H9 (cell line): Measurements from ENCODE around the gene ELMOD1. TPM values are rescaled to one million over a fixed set of nuclear protein-coding genes. Genes with fewer than 3 reads are reported as not detected.

Experiments
- DNase-seq: peaks from one replicate; pipeline ENCODE4 v3.0.0-alpha.2; 2017
- H2AFZ ChIP-seq: one replicate; pipeline ENCODE4 v1.6.1; 2013; ENCODE audit warnings: mild to moderate bottlenecking, low read length, control low read depth, moderate library complexity
- H2AK5ac ChIP-seq: 2 replicates; pipeline ENCODE4 v1.6.1; 2013; ENCODE audit warnings: low read length, control low read depth, mixed read lengths; ENCODE audit not compliant: insufficient read length
- H2BK120ac ChIP-seq: one replicate; pipeline ENCODE4 v1.6.1; 2013; ENCODE audit warnings: low read depth, mild to moderate bottlenecking, low read length, control low read depth, inconsistent platforms; ENCODE audit not compliant: poor library complexity, severe bottlenecking
- H2BK12ac ChIP-seq: 2 replicates; pipeline ENCODE4 v1.6.1; 2013; ENCODE audit warnings: low read length, control low read depth, mixed read lengths, low read depth; ENCODE audit not compliant: insufficient read length
- H2BK15ac ChIP-seq: 2 replicates; pipeline ENCODE4 v1.6.1; 2013; ENCODE audit warnings: low read depth, low read length, control low read depth
- H2BK20ac ChIP-seq: one replicate; pipeline ENCODE4 v1.6.1; 2013; ENCODE audit warnings: low read depth, mild to moderate bottlenecking, low read length, control low read depth, inconsistent platforms; ENCODE audit not compliant: poor library complexity, severe bottlenecking
- H2BK5ac ChIP-seq: 2 replicates; pipeline ENCODE4 v1.6.1; 2013; ENCODE audit warnings: low read length, control low read depth, mixed read lengths; ENCODE audit not compliant: insufficient read length
- H3K14ac ChIP-seq: 2 replicates; pipeline ENCODE4 v1.6.1; 2013; ENCODE audit warnings: low read length, control low read depth; ENCODE audit not compliant: insufficient read depth
- H3K18ac ChIP-seq: 2 replicates; pipeline ENCODE4 v1.6.1; 2013; ENCODE audit warnings: low read depth, mild to moderate bottlenecking, mixed read lengths, low read length, control low read depth; ENCODE audit not compliant: insufficient read length
- H3K23ac ChIP-seq: 2 replicates; pipeline ENCODE4 v1.6.1; 2013; ENCODE audit warnings: low read length, control low read depth, mixed read lengths, low read depth; ENCODE audit not compliant: insufficient read length
- H3K23me2 ChIP-seq: 2 replicates; pipeline ENCODE4 v1.6.1; 2013; ENCODE audit warnings: low read depth, mild to moderate bottlenecking, mixed read lengths, low read length, control low read depth; ENCODE audit not compliant: insufficient read length, poor library complexity, severe bottlenecking
- H3K27ac ChIP-seq: 2 replicates; pipeline ENCODE4 v1.5.1; 2013; ENCODE audit warnings: low read length, control low read depth, mixed read lengths, low read depth; ENCODE audit not compliant: insufficient read length
- H3K27me3 ChIP-seq: 2 replicates; pipeline ENCODE4 v1.6.1; 2013; ENCODE audit warnings: low read length, control low read depth, inconsistent platforms; ENCODE audit not compliant: insufficient read depth
- H3K4ac ChIP-seq: 2 replicates; pipeline ENCODE4 v1.6.1; 2013; ENCODE audit warnings: low read depth, mild to moderate bottlenecking, control low read depth, inconsistent platforms, low read length, moderate library complexity
- H3K4me1 ChIP-seq: 2 replicates; pipeline ENCODE4 v1.6.1; 2013; ENCODE audit warnings: low read length, control low read depth, inconsistent platforms; ENCODE audit not compliant: insufficient read depth
- H3K4me2 ChIP-seq: 2 replicates; pipeline ENCODE4 v1.6.1; 2013; ENCODE audit warnings: low read length, control low read depth, mixed read lengths; ENCODE audit not compliant: insufficient read length, insufficient read depth
- H3K56ac ChIP-seq: 2 replicates; pipeline ENCODE4 v1.6.1; 2013; ENCODE audit warnings: low read depth, mild to moderate bottlenecking, mixed read lengths, low read length, control low read depth; ENCODE audit not compliant: insufficient read length
- H3K79me1 ChIP-seq: 2 replicates; pipeline ENCODE4 v1.6.1; 2013; ENCODE audit warnings: low read depth, mild to moderate bottlenecking, moderate library complexity, low read length, control low read depth, inconsistent platforms; ENCODE audit not compliant: insufficient read depth, poor library complexity, severe bottlenecking
- H3K79me2 ChIP-seq: 2 replicates; pipeline ENCODE4 v1.6.1; 2013; ENCODE audit warnings: low read length, control low read depth, inconsistent platforms; ENCODE audit not compliant: insufficient read depth
- H3K9ac ChIP-seq: 2 replicates; pipeline ENCODE4 v1.6.1; 2013; ENCODE audit warnings: low read length, control low read depth, mixed read lengths; ENCODE audit not compliant: insufficient read length; ENCODE audit errors: extremely low read depth
- H3K9me3 ChIP-seq: one replicate; pipeline ENCODE4 v1.6.1; 2013; ENCODE audit warnings: low read depth, low read length, inconsistent platforms; ENCODE audit not compliant: control insufficient read depth
- H3T11ph ChIP-seq: one replicate; pipeline ENCODE4 v1.6.1; 2013; ENCODE audit warnings: mild to moderate bottlenecking, low read length, control low read depth, inconsistent platforms
- H4K20me1 ChIP-seq: one replicate; pipeline ENCODE4 v1.6.1; 2013; ENCODE audit not compliant: control insufficient read depth, insufficient read length, insufficient read depth
- H4K5ac ChIP-seq: 2 replicates; pipeline ENCODE4 v1.6.1; 2013; ENCODE audit warnings: low read depth, mild to moderate bottlenecking, mixed read lengths, low read length, control low read depth; ENCODE audit not compliant: insufficient read length
- H4K8ac ChIP-seq: replicated peaks from 2 replicates; pipeline ENCODE4 v1.6.1; 2013; ENCODE audit warnings: low read length, control low read depth, mixed read lengths, low read depth; ENCODE audit not compliant: insufficient read length
- H4K91ac ChIP-seq: 2 replicates; pipeline ENCODE4 v1.6.1; 2013; ENCODE audit warnings: low read depth, mild to moderate bottlenecking, moderate library complexity, mixed read lengths, low read length, control low read depth; ENCODE audit not compliant: insufficient read length
- H3K27ac Mint-ChIP-seq, 3 experiments: 2 replicates in 2 of 3; 3 replicates in 1 of 3; pipeline ENCODE4 v1.8.0; 2020 to 2021; ENCODE audit warnings: mixed read lengths in 3 of 3, mild to moderate bottlenecking in 1 of 3, moderate library complexity in 1 of 3
- H3K27me3 Mint-ChIP-seq: 2 replicates; pipeline ENCODE4 v1.8.0; 2021; ENCODE audit warnings: low read depth, mild to moderate bottlenecking, moderate library complexity, mixed read lengths
- H3K36me3 Mint-ChIP-seq, 3 experiments: 2 replicates in 2 of 3; 3 replicates in 1 of 3; pipeline ENCODE4 v1.8.0; 2020 to 2021; ENCODE audit warnings: low read depth in 3 of 3, mixed read lengths in 3 of 3; ENCODE audit not compliant: insufficient read depth in 1 of 3
- H3K4me1 Mint-ChIP-seq, 2 experiments: 2 replicates each; pipeline ENCODE4 v1.8.0; 2020; ENCODE audit warnings: mixed read lengths in 2 of 2
- H3K4me3 Mint-ChIP-seq, 2 experiments: 2 replicates in 1 of 2; 3 replicates in 1 of 2; pipeline ENCODE4 v1.8.0; 2020 to 2021; ENCODE audit warnings: mild to moderate bottlenecking in 2 of 2, mixed read lengths in 2 of 2, moderate library complexity in 1 of 2
- H3K9me3 Mint-ChIP-seq, 2 experiments: 2 replicates in 1 of 2; 3 replicates in 1 of 2; pipeline ENCODE4 v1.8.0; 2020; ENCODE audit warnings: mild to moderate bottlenecking in 2 of 2, mixed read lengths in 2 of 2, moderate library complexity in 1 of 2
- CTCF ChIP-seq: fragments of 200-600 bp; sonication (generic); conservative IDR thresholded peaks from 3 replicates; pipeline ENCODE4 v1.8.0; 2021; ENCODE audit warnings: antibody characterized with exemption, mild to moderate bottlenecking
- WGBS: extraction: QIAGEN DNeasy Blood & Tissue Kit; methylation state at CpG from one replicate; pipeline ENCODE4 v1.1.7; 2013; ENCODE audit warnings: missing lambda C conversion rate, low lambda C conversion rate, mixed read lengths; ENCODE audit not compliant: insufficient read length; ENCODE audit errors: extremely low coverage; 5-methylcytosine and 5-hydroxymethylcytosine counted together
- total RNA-seq: library from RNA; stranded (reverse); gene quantifications from 2 replicates; pipeline ENCODE4 v1.2.1, GENCODE V29; 2021

ELMOD1 gene
- total RNA-seq, 1 experiment from 2014 or later = 0.61 TPM

- no peak overlapping the region for H3K56ac ChIP-seq
- H2BK12ac ChIP-seq = no peak overlapping the region
- no peak overlapping the region for H2BK20ac ChIP-seq
- no peaks in the 10 kb centered on the region for H4K20me1 ChIP-seq
- H3K36me3 Mint-ChIP-seq = no peaks in the 10 kb centered on the region
- H3K27ac ChIP-seq = no peak overlapping the region
- no peak overlapping the region for H4K91ac ChIP-seq
- H3K23ac ChIP-seq = no peak overlapping the region
- H3K9me3 ChIP-seq = no peaks in the 10 kb centered on the region
- H3K14ac ChIP-seq = no peak overlapping the region
- no peak overlapping the region for H2BK5ac ChIP-seq
- H3K4me3 Mint-ChIP-seq = no peak overlapping the region; a peak in 1 of 5 replicates
- H2BK15ac ChIP-seq = no peak overlapping the region
- H4K5ac ChIP-seq = no peak overlapping the region
- no peak overlapping the region for H3K4me2 ChIP-seq
- peaks cover 29 to 37% of the 10 kb centered on the region in 2 experiments for H3K4me1 Mint-ChIP-seq
- no peak overlapping the region for H2AFZ ChIP-seq
- H3K9ac ChIP-seq = no peak overlapping the region
- H2BK120ac ChIP-seq = no peak overlapping the region
- no peaks in the 10 kb centered on the region; a peak in 1 of 5 replicates for H3K9me3 Mint-ChIP-seq
- no peaks in the 10 kb centered on the region for H3K79me2 ChIP-seq
- no peak overlapping the region for H3K18ac ChIP-seq
- H3K23me2 ChIP-seq = no peaks in the 10 kb centered on the region
- no peak overlapping the region for H3K27ac Mint-ChIP-seq
- no peak overlapping the region for H3K4ac ChIP-seq
- H3K79me1 ChIP-seq = no peaks in the 10 kb centered on the region
- H3K27me3 ChIP-seq = no peaks in the 10 kb centered on the region
- no CpG with 5 or more reads among the region's 3 CpGs for WGBS
- no peak overlapping the region for H3T11ph ChIP-seq
- peak; percentile 49; the same call in 2 of the 3 replicates for TF ChIP-seq CTCF
- peaks cover 2% of the 10 kb centered on the region; the same call in 1 of the 2 replicates for H3K4me1 ChIP-seq
- peak; percentile 51 for DNase-seq
- H3K27me3 Mint-ChIP-seq = peaks cover 6% of the 10 kb centered on the region
- no peak overlapping the region for H4K8ac ChIP-seq
- H2AK5ac ChIP-seq = no peak overlapping the region
Observed at GRCh38 chr11:107606141-107606540, 15.2 kb downstream of the ELMOD1 start.
